ENCODE data around the gene ENAH.

- TF ChIP-seq REST (IDR thresholded peaks at IDR 0.05; ENCODE audit: insufficient read depth in 1 of 2, low read depth in 2 of 2, low read length in 2 of 2) (no peak), POLR2AphosphoS5 (IDR thresholded peaks at IDR 0.05; ENCODE audit: low read depth, low read length) (no peak), TAF1 (IDR thresholded peaks at IDR 0.05; ENCODE audit: borderline replicate concordance, insufficient read depth, low read length) (no peak)
Observed at GRCh38 chr1:225442123-225442505, 210.8 kb downstream of the ENAH start.
